ENCODE data around the gene SPAG16.

DNA sequence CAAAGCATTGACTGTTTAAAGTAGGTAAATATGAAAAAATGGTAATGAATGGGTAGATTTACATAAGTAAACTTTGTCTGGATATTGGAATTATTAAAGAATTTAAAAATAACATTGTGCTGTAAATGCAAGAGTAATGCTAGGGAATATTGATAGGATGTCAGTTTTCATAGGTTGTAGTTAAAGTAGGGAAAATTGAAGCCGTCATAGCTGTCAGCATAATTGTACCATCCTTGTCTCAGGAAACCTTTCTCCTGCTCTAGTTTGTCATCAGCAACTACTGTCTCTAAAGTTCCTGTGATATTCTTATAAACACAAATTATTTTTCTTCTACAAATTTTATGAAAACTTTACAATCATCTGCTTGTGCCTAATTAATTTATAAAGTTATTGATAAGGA is 10.1 kb upstream of the SPAG16 start:
- TF ChIP-seq, protein P1, sequence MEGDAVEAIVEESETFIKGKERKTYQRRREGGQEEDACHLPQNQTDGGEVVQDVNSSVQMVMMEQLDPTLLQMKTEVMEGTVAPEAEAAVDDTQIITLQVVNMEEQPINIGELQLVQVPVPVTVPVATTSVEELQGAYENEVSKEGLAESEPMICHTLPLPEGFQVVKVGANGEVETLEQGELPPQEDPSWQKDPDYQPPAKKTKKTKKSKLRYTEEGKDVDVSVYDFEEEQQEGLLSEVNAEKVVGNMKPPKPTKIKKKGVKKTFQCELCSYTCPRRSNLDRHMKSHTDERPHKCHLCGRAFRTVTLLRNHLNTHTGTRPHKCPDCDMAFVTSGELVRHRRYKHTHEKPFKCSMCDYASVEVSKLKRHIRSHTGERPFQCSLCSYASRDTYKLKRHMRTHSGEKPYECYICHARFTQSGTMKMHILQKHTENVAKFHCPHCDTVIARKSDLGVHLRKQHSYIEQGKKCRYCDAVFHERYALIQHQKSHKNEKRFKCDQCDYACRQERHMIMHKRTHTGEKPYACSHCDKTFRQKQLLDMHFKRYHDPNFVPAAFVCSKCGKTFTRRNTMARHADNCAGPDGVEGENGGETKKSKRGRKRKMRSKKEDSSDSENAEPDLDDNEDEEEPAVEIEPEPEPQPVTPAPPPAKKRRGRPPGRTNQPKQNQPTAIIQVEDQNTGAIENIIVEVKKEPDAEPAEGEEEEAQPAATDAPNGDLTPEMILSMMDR (IDR thresholded peaks at IDR 0.05; ENCODE audit: low read depth, low read length), result no peak
- TF ChIP-seq EZH2phosphoT487 (IDR thresholded peaks at IDR 0.05; ENCODE audit: low read depth), result no peak
